Measurements from ENCODE around the gene TOGARAM2. TPM values are rescaled to one million over a fixed set of nuclear protein-coding genes. Genes with fewer than 3 reads are reported as not detected.

The TOGARAM2 gene
- polyA plus RNA-seq (2012; ENCODE audit: insufficient read depth, insufficient read length, low read depth): 1.1 TPM

GRCh38 chr2:28981016-28981441 is at the start of gene TOGARAM2:
Gene TOGARAM2 (plus strand): TSS chr2:28981298. CDS start chr2:28994835, 13,537 bp downstream.
- Histone ChIP-seq H3K27me3 (no peaks in the 10 kb centered on the region), H3K4me3 (ENCODE audit: low read depth, low read length) (no peak within 1 kb of the TSS), H3K4me1 (peaks cover 18% of the 10 kb centered on the region), H3K9me3 (no peaks in the 10 kb centered on the region), H3K36me3 (no peaks in the 10 kb centered on the region)
- DNase-seq: no peak
- TF ChIP-seq CTCF (IDR thresholded peaks at IDR 0.05; ENCODE audit: low read depth, low read length): no peak

GRCh38 chr2:28934769-28935168 is 46.3 kb upstream of the TOGARAM2 start:
- peaks cover 91% of the 10 kb centered on the region for H3K36me3 ChIP-seq
- TF ChIP-seq CTCF (IDR thresholded peaks at IDR 0.05; ENCODE audit: low read depth, low read length): no peak
- no peaks in the 10 kb centered on the region for H3K27me3 ChIP-seq
- H3K4me1 ChIP-seq: no peaks in the 10 kb centered on the region
- no peaks in the 10 kb centered on the region for H3K9me3 ChIP-seq
- no peak overlapping the region for H3K4me3 ChIP-seq (ENCODE audit: low read depth, low read length)
- DNase-seq: no peak

- Histone ChIP-seq H3K27me3 (no peaks in the 10 kb centered on the region), H3K4me1 (no peaks in the 10 kb centered on the region), H3K4me3 (ENCODE audit: low read depth, low read length) (no peak overlapping the region), H3K9me3 (no peaks in the 10 kb centered on the region), H3K36me3 (peaks cover 93% of the 10 kb centered on the region)
- no peak for DNase-seq
- no peak for TF ChIP-seq CTCF (IDR thresholded peaks at IDR 0.05; ENCODE audit: low read depth, low read length)
Measured at GRCh38 chr2:28941008-28941407, 40.1 kb upstream of the TOGARAM2 start.

GRCh38 chr2:28944535-28945248 is 36.4 kb upstream of the TOGARAM2 start:
- Histone ChIP-seq H3K4me1 (no peaks in the 10 kb centered on the region), H3K27me3 (no peaks in the 10 kb centered on the region), H3K36me3 (peaks cover 94% of the 10 kb centered on the region), H3K9me3 (no peaks in the 10 kb centered on the region), H3K4me3 (ENCODE audit: low read depth, low read length) (no peak overlapping the region)
- no peak for TF ChIP-seq CTCF (IDR thresholded peaks at IDR 0.05; ENCODE audit: low read depth, low read length)
- no peak for DNase-seq

- TF ChIP-seq CTCF (IDR thresholded peaks at IDR 0.05; ENCODE audit: low read depth, low read length): no peak
- Histone ChIP-seq H3K4me3 (ENCODE audit: low read depth, low read length) (no peak overlapping the region), H3K4me1 (no peaks in the 10 kb centered on the region), H3K36me3 (peaks cover 69% of the 10 kb centered on the region), H3K9me3 (no peaks in the 10 kb centered on the region), H3K27me3 (no peaks in the 10 kb centered on the region)
- no peak for DNase-seq
Measured at GRCh38 chr2:28948160-28948559, 32.9 kb upstream of the TOGARAM2 start.

GRCh38 chr2:28949190-28949589 is 31.9 kb upstream of the TOGARAM2 start:
- Histone ChIP-seq H3K4me1 (no peaks in the 10 kb centered on the region), H3K36me3 (peaks cover 59% of the 10 kb centered on the region), H3K9me3 (no peaks in the 10 kb centered on the region), H3K4me3 (ENCODE audit: low read depth, low read length) (no peak overlapping the region), H3K27me3 (no peaks in the 10 kb centered on the region)
- TF ChIP-seq CTCF (IDR thresholded peaks at IDR 0.05; ENCODE audit: low read depth, low read length): no peak
- DNase-seq: no peak

Measured in BE2C (cell line).